IMR-90 (cell line): Measurements from ENCODE around the gene RALGAPB. TPM values are rescaled to one million over a fixed set of nuclear protein-coding genes. Genes with fewer than 3 reads are reported as not detected.

ENCODE experiments used
- ATAC-seq: fragments of 200-7000 bp; cut with Tn5 transposase; 2 replicates; pipeline ENCODE4 v1.9.1; 2020; ENCODE audit warnings: low read depth, mild to moderate bottlenecking, moderate library complexity
- BruUV-seq: library from RNA; stranded (reverse); fragments of 400-500 nt; replicated peaks from 2 replicates; lab custom pipeline; 2021; lab: Mats Ljungman, UMichigan
- CTCF ChIA-PET: fragments of 300-600 bp; formaldehyde crosslinking; extraction: SDS; loops from one replicate; lab custom pipeline; 2021; ENCODE audit warnings: antibody characterized with exemption; lab: Yijun Ruan, JAX
- POLR2A ChIA-PET: fragments of 300-600 bp; sonication (Branson Sonifier 250); formaldehyde crosslinking; loops from one replicate; lab custom pipeline; 2022; ENCODE audit warnings: antibody characterized with exemption; ENCODE audit not compliant: unreplicated experiment; lab: Charles Lee
- DNase-seq: peaks from one replicate; pipeline ENCODE4 v3.0.0; 2013
- H2AFZ ChIP-seq: replicated peaks from 2 replicates; pipeline ENCODE3; 2013; ENCODE audit warnings: low read length, mild to moderate bottlenecking; ENCODE audit not compliant: poor library complexity
- H2AK5ac ChIP-seq: 2 replicates; pipeline ENCODE4 v1.6.1; 2013; ENCODE audit warnings: low read depth, low read length, inconsistent platforms
- H2AK9ac ChIP-seq: replicated peaks from 2 replicates; pipeline ENCODE3; 2013; ENCODE audit warnings: mild to moderate bottlenecking, low read depth, low read length, moderate library complexity; ENCODE audit not compliant: poor library complexity
- H2BK120ac ChIP-seq: 2 replicates; pipeline ENCODE4 v1.6.1; 2013; ENCODE audit warnings: low read depth, low read length, inconsistent platforms
- H2BK15ac ChIP-seq: 3 replicates; pipeline ENCODE4 v1.6.1; 2013; ENCODE audit warnings: low read depth, low read length, inconsistent platforms
- H2BK20ac ChIP-seq: 2 replicates; pipeline ENCODE4 v1.6.1; 2013; ENCODE audit warnings: low read depth, mild to moderate bottlenecking, inconsistent platforms, low read length, moderate library complexity
- H2BK5ac ChIP-seq: 2 replicates; pipeline ENCODE4 v1.6.1; 2013; ENCODE audit warnings: mild to moderate bottlenecking, low read depth, low read length, inconsistent platforms; ENCODE audit not compliant: poor library complexity, severe bottlenecking
- H3K14ac ChIP-seq: replicated peaks from 2 replicates; pipeline ENCODE4 v1.6.1; 2013; ENCODE audit warnings: low read depth, low read length, inconsistent platforms
- H3K18ac ChIP-seq: 2 replicates; pipeline ENCODE4 v1.6.1; 2013; ENCODE audit warnings: low read depth, low read length, control low read depth
- H3K23ac ChIP-seq: 2 replicates; pipeline ENCODE4 v1.6.1; 2013; ENCODE audit warnings: low read depth, low read length, inconsistent platforms
- H3K27ac ChIP-seq: 2 replicates; pipeline ENCODE4 v1.5.1; 2013; ENCODE audit warnings: mild to moderate bottlenecking, control low read depth, low read length; ENCODE audit not compliant: insufficient read depth
- H3K27me3 ChIP-seq: 2 replicates; pipeline ENCODE4 v1.6.1; 2013; ENCODE audit warnings: low read length; ENCODE audit not compliant: control insufficient read depth, insufficient read depth
- H3K36me3 ChIP-seq: 2 replicates; pipeline ENCODE4 v1.6.1; 2013; ENCODE audit warnings: low read length, mixed read lengths; ENCODE audit not compliant: control insufficient read depth, insufficient read depth
- H3K4ac ChIP-seq: 2 replicates; pipeline ENCODE4 v1.6.1; 2013; ENCODE audit warnings: low read depth, low read length, inconsistent platforms
- H3K4me1 ChIP-seq: 2 replicates; pipeline ENCODE4 v1.6.1; 2013; ENCODE audit warnings: low read length, mixed read lengths; ENCODE audit not compliant: control insufficient read depth, insufficient read depth
- H3K4me2 ChIP-seq: 2 replicates; pipeline ENCODE4 v1.6.1; 2013; ENCODE audit warnings: low read depth, mild to moderate bottlenecking, control low read depth, low read length, moderate library complexity
- H3K4me3 ChIP-seq: 2 replicates; pipeline ENCODE4 v1.5.1; 2013; ENCODE audit warnings: low read depth, mild to moderate bottlenecking, control low read depth, low read length, moderate library complexity; ENCODE audit not compliant: insufficient read depth
- H3K56ac ChIP-seq: 2 replicates; pipeline ENCODE4 v1.6.1; 2013; ENCODE audit warnings: low read length, inconsistent platforms; ENCODE audit not compliant: insufficient read depth; ENCODE audit errors: extremely low read depth
- H3K79me1 ChIP-seq, 2 experiments: 2 replicates each; pipeline ENCODE4 v1.6.1; 2013; ENCODE audit warnings: low read length in 2 of 2, inconsistent platforms in 1 of 2, low read depth in 1 of 2
- H3K9ac ChIP-seq: 2 replicates; pipeline ENCODE4 v1.6.1; 2013; ENCODE audit warnings: low read depth, low read length, control low read depth
- H3K9me1 ChIP-seq: 2 replicates; pipeline ENCODE4 v1.6.1; 2013; ENCODE audit warnings: low read length, inconsistent platforms; ENCODE audit not compliant: insufficient read depth
- H3K9me3 ChIP-seq: 2 replicates; pipeline ENCODE4 v1.6.1; 2013; ENCODE audit warnings: low read length; ENCODE audit not compliant: control insufficient read depth, insufficient read depth
- H4K20me1 ChIP-seq: 2 replicates; pipeline ENCODE4 v1.6.1; 2013; ENCODE audit warnings: low read length, inconsistent platforms; ENCODE audit not compliant: insufficient read depth
- H4K5ac ChIP-seq: 2 replicates; pipeline ENCODE4 v1.6.1; 2013; ENCODE audit warnings: mild to moderate bottlenecking, low read depth, low read length, control low read depth
- H4K8ac ChIP-seq, 2 experiments: 2 replicates each; pipeline ENCODE4 v1.6.1; 2013; ENCODE audit warnings: low read depth in 2 of 2, low read length in 2 of 2, control low read depth in 1 of 2, inconsistent platforms in 1 of 2
- H4K91ac ChIP-seq: 2 replicates; pipeline ENCODE4 v1.6.1; 2013; ENCODE audit warnings: low read depth, low read length, inconsistent platforms; ENCODE audit not compliant: insufficient read depth
- BHLHE40 ChIP-seq: fragments of 150-350 bp; IDR thresholded peaks from 2 replicates; pipeline ENCODE4 v1.6.1; 2016; ENCODE audit warnings: mild to moderate bottlenecking, low read depth, low read length
- CEBPB ChIP-seq: IDR thresholded peaks from 2 replicates; pipeline ENCODE4 v1.6.1; 2012; ENCODE audit warnings: low read depth, low read length, improper control_type of control experiment
- CHD1 ChIP-seq: IDR thresholded peaks from 2 replicates; pipeline ENCODE4 v1.6.1; 2012; ENCODE audit warnings: low read depth, low read length, improper control_type of control experiment
- CTCF ChIP-seq: conservative IDR thresholded peaks from 2 replicates; pipeline ENCODE4 v1.5.1; 2012; ENCODE audit warnings: mild to moderate bottlenecking, low read depth, low read length, improper control_type of control experiment
- ELK1 ChIP-seq: fragments of 150-350 bp; IDR thresholded peaks from 2 replicates; pipeline ENCODE4 v1.6.1; 2016; ENCODE audit warnings: low read depth, mild to moderate bottlenecking, low read length, moderate library complexity, borderline replicate concordance
- FOS ChIP-seq: fragments of 150-350 bp; IDR thresholded peaks from 2 replicates; pipeline ENCODE4 v1.6.1; 2016; ENCODE audit warnings: low read depth, low read length
- MAFK ChIP-seq: IDR thresholded peaks from 2 replicates; pipeline ENCODE4 v1.6.1; 2012; ENCODE audit warnings: low read depth, low read length, improper control_type of control experiment
- MAZ ChIP-seq: IDR thresholded peaks from 2 replicates; pipeline ENCODE4 v1.6.1; 2012; ENCODE audit warnings: low read depth, mild to moderate bottlenecking, low read length, improper control_type of control experiment, moderate library complexity, borderline replicate concordance
- MXI1 ChIP-seq: IDR thresholded peaks from 2 replicates; pipeline ENCODE4 v1.6.1; 2012; ENCODE audit warnings: low read depth, mild to moderate bottlenecking, low read length, moderate library complexity, borderline replicate concordance
- NFE2L2 ChIP-seq: fragments of 150-350 bp; IDR thresholded peaks from 2 replicates; pipeline ENCODE4 v1.6.1; 2016; ENCODE audit warnings: low read depth, mild to moderate bottlenecking, low read length
- POLR2A ChIP-seq: IDR thresholded peaks from 2 replicates; pipeline ENCODE4 v1.6.1; 2012; ENCODE audit warnings: mild to moderate bottlenecking, low read depth, low read length
- RCOR1 ChIP-seq: IDR thresholded peaks from 2 replicates; pipeline ENCODE4 v1.6.1; 2012; ENCODE audit warnings: mild to moderate bottlenecking, low read length, improper control_type of control experiment; ENCODE audit not compliant: insufficient replicate concordance
- RFX5 ChIP-seq: IDR thresholded peaks from 2 replicates; pipeline ENCODE4 v1.8.0; 2012; ENCODE audit warnings: low read depth, mild to moderate bottlenecking, low read length, moderate library complexity
- SMC3 ChIP-seq: fragments of 150-350 bp; IDR thresholded peaks from 2 replicates; pipeline ENCODE4 v1.6.1; 2016; ENCODE audit warnings: low read depth, mild to moderate bottlenecking, antibody characterized with exemption, low read length, moderate library complexity
- WGBS, 2 experiments: methylation state at CpG; one replicate each; pipeline versions ENCODE4 v1.1.5 to v1.1.7; 2013; ENCODE audit warnings: missing lambda C conversion rate in 2 of 2; ENCODE audit not compliant: insufficient read length in 1 of 2; ENCODE audit errors: extremely low coverage in 2 of 2; 5-methylcytosine and 5-hydroxymethylcytosine counted together
- dilution Hi-C: fragments of 300-500 bp; cut with HindIII; formaldehyde crosslinking; loops from one replicate; pipeline ENCODE4 v1.14.3; 2018; ENCODE audit warnings: low sequenced_read_pairs; ENCODE audit not compliant: unreplicated experiment
- in situ Hi-C: fragments of 300-500 bp; cut with MboI; formaldehyde crosslinking; loops from 3 replicates; pipeline ENCODE4 v1.14.3; 2019; ENCODE audit warnings: low sequenced_read_pairs, inconsistent platforms, mixed read lengths
- intact Hi-C: fragments of 100-400 bp; cut with micrococcal nuclease; formaldehyde crosslinking; loops from 2 replicates; pipeline ENCODE4 v1.10.0; 2022
- polyA plus RNA-seq, 3 experiments: library from polyadenylated mRNA; depleted of rRNA; stranded (reverse); fragments of >200 nt; gene quantifications; 2 replicates each; pipeline ENCODE4 v1.2.3, GENCODE V29; 2012; ENCODE audit warnings: low replicate concordance in 1 of 3
- total RNA-seq: library from RNA; depleted of rRNA; stranded (reverse); fragments of >200 nt; gene quantifications from 2 replicates; pipeline ENCODE4 v1.2.3, GENCODE V29; 2012
- TF ChIP-seq, protein P1 (sequence below): fragments of 150-350 bp; IDR thresholded peaks from 2 replicates; pipeline ENCODE4 v1.6.1; 2017; ENCODE audit warnings: mild to moderate bottlenecking, antibody characterized with exemption, low read length, low read depth

RALGAPB gene
- total and polyA plus RNA-seq, 2 of the 4 experiments (the other 2 are of a cell fraction): 12.7 to 30.3 TPM

DNA sequence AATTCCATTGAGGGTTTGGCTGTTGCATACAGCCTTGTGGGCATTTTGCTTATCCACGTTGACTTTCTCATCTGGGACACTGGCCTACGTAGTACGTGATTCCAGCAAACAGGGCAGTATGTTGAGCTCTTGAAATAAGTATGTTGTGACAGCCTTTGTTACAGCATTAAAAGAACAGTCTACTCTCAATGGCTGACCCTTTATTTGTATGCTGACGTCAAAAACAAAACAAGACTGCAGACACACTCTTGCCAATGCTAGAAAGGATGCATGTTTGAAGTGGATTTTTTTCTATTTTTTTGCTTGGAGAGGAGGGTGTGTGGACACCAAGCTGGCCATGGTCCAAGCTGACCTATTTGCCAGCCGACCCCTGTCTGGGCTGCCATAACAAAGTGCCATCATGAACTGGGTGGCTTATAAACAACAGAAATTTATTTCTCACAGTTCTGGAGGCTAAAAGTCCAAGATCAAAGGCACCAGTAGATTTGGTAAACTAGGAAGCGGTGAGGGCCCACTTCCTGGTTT lies 26.7 kb upstream of the RALGAPB start:
- Histone ChIP-seq H2AFZ (peak overlapping the region; percentile 98), H3K9me3 (no peaks in the 10 kb centered on the region), H2AK5ac (no peak overlapping the region), H3K36me3 (peaks cover 25% of the 10 kb centered on the region), H4K8ac (peak overlapping the region; percentile 76 to 80), H2BK20ac (no peak overlapping the region), H3K4me3 (peak overlapping the region; percentile 76; the same call in 1 of the 2 replicates), H2AK9ac (no peak overlapping the region), H4K5ac (peak overlapping the region; percentile 32), H2BK5ac (no peak overlapping the region), H3K79me1 (peaks cover 8 to 43% of the 10 kb centered on the region in 2 experiments; a peak in 3 of 4 replicates), H3K27me3 (no peaks in the 10 kb centered on the region), H3K27ac (no peak overlapping the region), H3K14ac (peak overlapping the region; percentile 64), H4K91ac (no peak overlapping the region), H3K4me2 (peak overlapping the region; percentile 38), H3K18ac (no peak overlapping the region), H2BK120ac (peak overlapping the region; percentile 32; the same call in 1 of the 2 replicates), H3K23ac (no peak overlapping the region), H3K56ac (no peak overlapping the region), H3K9ac (no peak overlapping the region), H2BK15ac (peak overlapping the region; percentile 66; the same call in 1 of the 3 replicates), H3K4ac (peak overlapping the region; percentile 38; the same call in 1 of the 2 replicates), H4K20me1 (no peaks in the 10 kb centered on the region), H3K4me1 (peaks cover 6% of the 10 kb centered on the region; the same call in 1 of the 2 replicates), H3K9me1 (peaks cover 14% of the 10 kb centered on the region)
- dilution Hi-C loops (no loop called here), in situ Hi-C loops (no loop called here), intact Hi-C loops (loop anchor here (1.0 kb wide), 2 partner anchors 11 to 26 kb away; partner anchors contain the start of genes RALGAPB and SNHG17)
- POLR2A ChIA-PET: interaction anchor here (2.2 kb wide), 1 partner anchor 11 kb away, joined by 10 read pairs; the partner anchor contains the start of gene SNHG17
- CTCF ChIA-PET: interaction anchor here (0.6 to 1.2 kb wide), 6 partner anchors 9 to 534 kb away, joined by 3 to 12 read pairs (median 4); partner anchors contain the start of genes RALGAPB and SNHG17
- ATAC-seq (no peak), DNase-seq (no peak)
- no TSS peak for BruUV-seq
- WGBS, 2 experiments: 80% methylated on average over 4 of the region's 6 CpGs; no CpG with 5 or more reads in 1 of the 2 experiments
- TF ChIP-seq CTCF: no peak
- TF ChIP-seq NFE2L2: no peak
- TF ChIP-seq SMC3: no peak
- no peak for TF ChIP-seq CHD1
- TF ChIP-seq POLR2A: no peak
- TF ChIP-seq, protein P1, sequence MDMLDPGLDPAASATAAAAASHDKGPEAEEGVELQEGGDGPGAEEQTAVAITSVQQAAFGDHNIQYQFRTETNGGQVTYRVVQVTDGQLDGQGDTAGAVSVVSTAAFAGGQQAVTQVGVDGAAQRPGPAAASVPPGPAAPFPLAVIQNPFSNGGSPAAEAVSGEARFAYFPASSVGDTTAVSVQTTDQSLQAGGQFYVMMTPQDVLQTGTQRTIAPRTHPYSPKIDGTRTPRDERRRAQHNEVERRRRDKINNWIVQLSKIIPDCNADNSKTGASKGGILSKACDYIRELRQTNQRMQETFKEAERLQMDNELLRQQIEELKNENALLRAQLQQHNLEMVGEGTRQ: no peak
- TF ChIP-seq CEBPB: no peak
- no peak for TF ChIP-seq RCOR1
- TF ChIP-seq MXI1: no peak
- TF ChIP-seq ELK1: no peak
- no peak for TF ChIP-seq FOS
- TF ChIP-seq RFX5: no peak
- no peak for TF ChIP-seq BHLHE40
- no peak for TF ChIP-seq MAFK
- TF ChIP-seq MAZ: no peak
